ENCODE data around the gene BCO1. TPM values are rescaled to one million over a fixed set of nuclear protein-coding genes. Genes with fewer than 3 reads are reported as not detected.

BCO1 gene
- total RNA-seq, 1 donor from 2014 or later: 0.58 TPM

- no peak for TF ChIP-seq CTCF (conservative IDR thresholded peaks at IDR 0.05; ENCODE audit: low read depth, low read length)
- no peak for DNase-seq (ENCODE audit: low read depth)
- H3K4me3 ChIP-seq (ENCODE audit: low read depth, low read length): no peak overlapping the region
Measured at GRCh38 chr16:81337097-81337496, 98.6 kb downstream of the BCO1 start.

Other genes with a start within 250 kb of the BCO1 start
- 96.3 and 114 TPM in 2 replicates for gene CMC2, start 231.8 kb upstream of the BCO1 start, total RNA-seq
- 49.2 and 91.8 TPM in 2 replicates for gene CENPN, start 231.5 kb upstream of the BCO1 start, total RNA-seq
- 21.2 and 30.5 TPM in 2 replicates for gene ATMIN, start 202.8 kb upstream of the BCO1 start, total RNA-seq
- gene C16orf46, start 161.5 kb upstream of the BCO1 start, total RNA-seq: 0.22 and 0.35 TPM in 2 replicates
- gene GCSH, start 142.3 kb upstream of the BCO1 start, total RNA-seq: 38.7 and 49.1 TPM in 2 replicates
- 4.3 and 5.6 TPM in 2 replicates for gene GAN, start 76.3 kb downstream of the BCO1 start, total RNA-seq
- 13.6 and 19.1 TPM in 2 replicates for gene CMIP, start 206.1 kb downstream of the BCO1 start, total RNA-seq